GM18951 (cell line): ENCODE measurements around the gene PRKRA.

ENCODE experiments used
- POLR2A ChIP-seq: IDR thresholded peaks from 4 replicates; pipeline ENCODE4 v1.6.1; 2011; ENCODE audit warnings: mild to moderate bottlenecking; ENCODE audit not compliant: insufficient read length, insufficient read depth; ENCODE audit errors: extremely low read depth
- in situ Hi-C: fragments of 300-500 bp; cut with MboI; formaldehyde crosslinking; loops from one replicate; pipeline ENCODE4 v1.12.0; 2022; ENCODE audit warnings: low sequenced_read_pairs, mixed read lengths, inconsistent platforms; ENCODE audit not compliant: unreplicated experiment

PRKRA gene

DNA sequence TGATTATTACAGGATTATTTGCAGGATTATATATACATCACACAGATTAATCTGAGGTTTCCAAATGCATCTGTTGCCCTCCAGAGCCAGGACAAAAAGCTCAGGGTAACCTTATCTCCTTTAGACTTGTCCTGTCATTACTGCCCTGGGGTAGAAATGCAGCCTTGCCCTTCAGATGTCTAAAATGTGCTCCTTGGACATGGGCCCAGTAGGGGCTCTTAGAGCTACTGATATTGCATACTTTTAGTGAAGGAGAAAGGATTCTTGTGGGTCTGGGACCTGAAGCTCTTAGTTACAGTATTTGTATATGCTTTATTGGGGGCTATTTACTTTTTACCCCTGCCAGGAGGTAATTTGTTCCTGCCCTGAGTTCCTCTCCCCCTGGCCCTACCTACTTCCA lies 56.1 kb downstream of the PRKRA start:
- no peak for TF ChIP-seq POLR2A
- in situ Hi-C loops: no loop called here

DNA sequence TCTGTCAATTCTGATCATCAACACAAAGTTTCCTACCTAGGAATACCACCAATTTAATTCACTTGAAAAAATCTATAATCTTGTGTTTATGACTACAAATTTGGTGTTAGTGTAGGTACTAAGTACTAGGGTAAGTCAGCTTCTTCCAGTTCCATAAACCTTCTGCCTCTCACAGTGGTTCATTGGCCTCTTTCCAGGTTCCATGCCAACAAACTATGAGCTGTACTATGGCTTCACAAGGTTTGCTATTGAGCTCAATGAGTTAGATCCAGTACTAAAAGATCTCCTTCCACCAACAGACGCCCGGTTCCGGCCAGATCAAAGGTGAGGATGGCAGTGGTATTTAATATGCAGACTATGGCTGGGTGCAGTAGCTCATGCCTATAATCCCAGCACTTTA lies 58.8 kb downstream of the PRKRA start:
- in situ Hi-C loops: no loop called here

DNA sequence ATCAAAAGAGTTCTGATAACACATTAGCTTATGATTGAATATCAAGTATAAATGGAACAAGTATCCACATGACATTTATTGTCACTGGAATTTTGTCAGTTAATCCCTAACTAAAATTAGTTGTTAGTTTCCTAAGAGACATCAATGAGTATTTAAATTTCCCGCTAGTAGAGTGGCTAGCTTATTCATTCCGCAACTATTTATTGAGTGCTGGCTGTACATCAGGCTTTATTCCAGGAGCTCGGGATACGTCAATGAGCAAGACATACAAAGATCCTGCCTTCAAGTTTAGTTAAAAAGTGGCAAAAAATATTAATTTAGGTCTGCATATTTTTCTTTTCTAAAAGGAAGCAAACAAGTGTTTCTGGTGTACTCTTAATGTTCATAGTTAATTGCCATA lies 59.3 kb downstream of the PRKRA start:
- TF ChIP-seq POLR2A: no peak
- in situ Hi-C loops: no loop called here

More for the DNA sequence above, 58.8 kb downstream of the PRKRA start:
- no peak for TF ChIP-seq POLR2A

DNA sequence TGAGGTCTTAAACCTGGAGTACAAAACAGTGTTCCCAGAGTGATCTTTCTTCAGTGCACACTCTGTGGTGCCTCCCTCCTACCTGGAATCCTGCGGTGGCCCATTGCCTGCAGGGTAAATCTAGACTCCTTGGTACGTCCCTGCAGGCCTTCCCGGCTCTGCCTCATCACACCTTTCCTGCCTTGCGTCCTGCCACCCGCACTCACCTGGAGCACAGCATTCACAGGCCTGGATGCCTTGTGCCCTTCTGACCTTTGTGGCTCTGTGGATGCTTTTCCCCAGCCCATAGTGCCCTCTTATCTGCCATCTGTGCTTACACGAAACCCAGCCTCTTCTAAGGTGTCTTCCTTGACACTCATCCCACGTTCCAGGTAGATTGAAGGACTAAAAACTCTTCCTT lies 62.7 kb downstream of the PRKRA start:
- in situ Hi-C loops: no loop called here
- no peak for TF ChIP-seq POLR2A

DNA sequence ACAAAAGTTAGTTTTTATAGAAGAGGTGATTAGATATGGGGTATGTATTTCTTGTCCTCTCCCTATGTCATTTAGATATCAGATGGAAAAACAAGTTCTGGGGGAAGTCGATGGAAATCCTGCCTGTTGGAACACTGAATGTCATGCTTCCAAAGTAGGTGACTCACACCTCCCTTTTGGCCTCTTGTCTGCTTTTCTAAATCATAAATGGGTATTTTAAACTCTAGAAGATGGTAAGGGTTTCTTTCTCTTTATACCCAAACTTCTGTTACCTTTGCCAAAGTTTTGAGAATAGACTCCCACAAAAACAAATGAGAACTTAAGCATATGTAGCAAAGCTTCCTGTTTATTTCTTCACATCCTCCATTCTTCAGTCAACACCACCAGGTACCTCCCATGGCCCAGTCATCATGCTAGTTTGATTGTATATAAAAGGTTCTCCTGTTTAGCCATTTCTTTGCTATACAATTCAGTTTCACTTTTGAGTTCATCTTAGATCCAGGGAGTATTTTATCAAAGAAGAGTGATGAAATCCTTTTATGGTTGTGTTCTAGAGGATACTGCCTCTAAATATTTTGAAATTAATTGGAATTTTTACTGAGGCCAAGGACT lies 63.9 kb downstream of the PRKRA start:
- in situ Hi-C loops: no loop called here
- TF ChIP-seq POLR2A: no peak

DNA sequence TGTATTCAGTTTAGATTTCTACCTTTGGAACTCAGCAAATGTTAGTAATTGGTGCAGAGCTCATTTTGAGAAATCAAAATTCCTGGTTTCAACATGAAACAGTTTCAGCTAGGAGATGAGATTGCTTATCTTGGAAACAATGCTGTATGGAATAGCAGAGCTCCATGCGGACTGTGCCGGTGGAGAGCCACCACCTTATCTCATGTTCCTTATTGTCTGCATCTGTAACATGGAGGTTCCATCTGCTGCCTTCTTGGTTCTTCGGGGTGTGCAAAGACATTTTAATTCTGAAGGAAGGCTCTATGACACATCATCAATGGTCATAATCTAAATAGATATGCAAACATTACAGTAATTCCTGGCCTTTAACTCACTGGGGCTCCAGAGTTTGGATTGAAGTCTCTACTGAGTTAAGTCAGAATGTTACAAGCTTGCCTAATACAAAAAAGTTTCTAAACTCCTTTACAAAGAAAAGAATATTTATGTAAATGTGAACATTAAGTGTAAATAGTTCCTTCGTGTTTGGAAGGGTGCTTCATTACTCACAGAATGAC lies 65.3 kb downstream of the PRKRA start:
- in situ Hi-C loops: no loop called here

DNA sequence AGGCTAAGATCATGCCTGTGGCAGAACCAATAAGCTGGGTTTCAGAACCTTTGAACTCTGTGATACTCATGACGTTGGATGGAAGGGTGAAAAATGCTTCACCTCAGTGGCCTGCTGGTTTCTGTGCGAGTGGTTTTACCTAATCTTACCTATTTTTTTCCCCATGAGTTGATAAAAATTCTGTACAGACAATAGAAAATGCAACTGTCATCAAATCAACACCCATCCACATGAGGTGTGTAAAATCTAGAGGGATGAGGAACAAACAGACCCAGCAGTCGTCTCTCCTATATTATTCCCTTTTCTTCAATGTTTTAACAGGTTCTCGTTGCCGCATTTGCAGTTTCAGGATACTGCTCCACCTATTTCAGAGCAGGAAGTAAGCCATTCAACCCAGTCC lies 67.3 kb downstream of the PRKRA start:
- no peak for TF ChIP-seq POLR2A
- in situ Hi-C loops: no loop called here

More for the DNA sequence above, 65.3 kb downstream of the PRKRA start:
- TF ChIP-seq POLR2A: no peak
